Cardiac muscle cell (in vitro differentiated cells and primary cell): ENCODE measurements around the gene ARHGEF28. TPM values are rescaled to one million over a fixed set of nuclear protein-coding genes. Genes with fewer than 3 reads are reported as not detected.

Experiments used
- DNase-seq, 2 donors: peaks; one replicate each; pipeline versions ENCODE4 v3.0.0 to v3.0.0-alpha.2; 2010 to 2017; ENCODE audit warnings: low read depth in 1 of 2, low spot score in 1 of 2
- H3K27ac ChIP-seq: fragments of 200-600 bp; sonication (generic); 2 replicates; pipeline ENCODE4 v1.5.1; 2016
- H3K27me3 ChIP-seq: fragments of 200-600 bp; sonication (generic); 2 replicates; pipeline ENCODE4 v1.6.0; 2016; ENCODE audit warnings: control low read depth
- H3K36me3 ChIP-seq: fragments of 200-600 bp; sonication (generic); 2 replicates; pipeline ENCODE4 v1.5.1; 2016; ENCODE audit warnings: control low read depth
- H3K4me1 ChIP-seq: fragments of 200-600 bp; sonication (generic); 2 replicates; pipeline ENCODE4 v1.8.1; 2017; ENCODE audit warnings: low read depth, mild to moderate bottlenecking, mixed run types
- H3K4me3 ChIP-seq: fragments of 200-600 bp; sonication (generic); 2 replicates; pipeline ENCODE4 v1.5.1; 2016; ENCODE audit warnings: mild to moderate bottlenecking
- H3K9me3 ChIP-seq: fragments of 200-600 bp; sonication (generic); 2 replicates; pipeline ENCODE4 v1.5.1; 2017; ENCODE audit warnings: low read depth, mild to moderate bottlenecking, control low read depth
- polyA plus RNA-seq: library from polyadenylated mRNA; unstranded; fragments of >200 nt; fragmentation: Nextera tagmentation; extraction: Ambion mirVana; gene quantifications from 2 replicates; pipeline ENCODE4 v1.2.1, GENCODE V29; 2016
- total RNA-seq: library from RNA; depleted of rRNA; stranded (reverse); fragments of >200 nt; gene quantifications from 2 replicates; pipeline ENCODE4 v1.2.3, GENCODE V29; 2016
- TF ChIP-seq, protein P1 (sequence below): IDR thresholded peaks from 2 replicates; pipeline ENCODE4 v1.5.1; 2012; ENCODE audit warnings: low read depth, mild to moderate bottlenecking, low read length

The ARHGEF28 gene
- total and polyA plus RNA-seq, 2 experiments from 2014 or later: 0.30 TPM; not detected in 1

DNA sequence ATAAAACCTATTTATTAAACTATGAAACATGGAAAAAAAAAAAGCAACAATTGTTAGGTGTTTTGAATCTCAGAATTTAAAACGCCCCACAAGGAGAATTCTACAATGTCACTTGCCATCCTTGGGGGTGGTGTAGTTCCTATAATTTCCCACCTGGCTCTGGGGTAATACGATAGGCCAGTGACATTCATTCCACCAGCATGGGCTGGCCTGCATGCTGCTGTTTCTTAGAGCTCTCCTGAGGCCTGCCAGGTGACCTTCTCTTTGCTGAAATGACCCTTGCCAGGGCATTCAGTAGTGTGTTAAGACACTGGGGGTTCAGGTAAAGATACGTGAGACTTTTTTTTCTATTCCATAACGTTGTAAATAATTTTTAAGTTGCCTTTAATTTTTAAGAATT, 10.0 kb upstream of the ARHGEF28 start:
- no peak for DNase-seq
- no peak overlapping the region for H3K27ac ChIP-seq
- H3K27me3 ChIP-seq: peaks cover 75% of the 10 kb centered on the region
- no peaks in the 10 kb centered on the region for H3K36me3 ChIP-seq
- TF ChIP-seq, protein P1, sequence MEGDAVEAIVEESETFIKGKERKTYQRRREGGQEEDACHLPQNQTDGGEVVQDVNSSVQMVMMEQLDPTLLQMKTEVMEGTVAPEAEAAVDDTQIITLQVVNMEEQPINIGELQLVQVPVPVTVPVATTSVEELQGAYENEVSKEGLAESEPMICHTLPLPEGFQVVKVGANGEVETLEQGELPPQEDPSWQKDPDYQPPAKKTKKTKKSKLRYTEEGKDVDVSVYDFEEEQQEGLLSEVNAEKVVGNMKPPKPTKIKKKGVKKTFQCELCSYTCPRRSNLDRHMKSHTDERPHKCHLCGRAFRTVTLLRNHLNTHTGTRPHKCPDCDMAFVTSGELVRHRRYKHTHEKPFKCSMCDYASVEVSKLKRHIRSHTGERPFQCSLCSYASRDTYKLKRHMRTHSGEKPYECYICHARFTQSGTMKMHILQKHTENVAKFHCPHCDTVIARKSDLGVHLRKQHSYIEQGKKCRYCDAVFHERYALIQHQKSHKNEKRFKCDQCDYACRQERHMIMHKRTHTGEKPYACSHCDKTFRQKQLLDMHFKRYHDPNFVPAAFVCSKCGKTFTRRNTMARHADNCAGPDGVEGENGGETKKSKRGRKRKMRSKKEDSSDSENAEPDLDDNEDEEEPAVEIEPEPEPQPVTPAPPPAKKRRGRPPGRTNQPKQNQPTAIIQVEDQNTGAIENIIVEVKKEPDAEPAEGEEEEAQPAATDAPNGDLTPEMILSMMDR: no peak
- H3K4me3 ChIP-seq: no peak overlapping the region
- H3K4me1 ChIP-seq: no peaks in the 10 kb centered on the region
- no peaks in the 10 kb centered on the region for H3K9me3 ChIP-seq

DNA sequence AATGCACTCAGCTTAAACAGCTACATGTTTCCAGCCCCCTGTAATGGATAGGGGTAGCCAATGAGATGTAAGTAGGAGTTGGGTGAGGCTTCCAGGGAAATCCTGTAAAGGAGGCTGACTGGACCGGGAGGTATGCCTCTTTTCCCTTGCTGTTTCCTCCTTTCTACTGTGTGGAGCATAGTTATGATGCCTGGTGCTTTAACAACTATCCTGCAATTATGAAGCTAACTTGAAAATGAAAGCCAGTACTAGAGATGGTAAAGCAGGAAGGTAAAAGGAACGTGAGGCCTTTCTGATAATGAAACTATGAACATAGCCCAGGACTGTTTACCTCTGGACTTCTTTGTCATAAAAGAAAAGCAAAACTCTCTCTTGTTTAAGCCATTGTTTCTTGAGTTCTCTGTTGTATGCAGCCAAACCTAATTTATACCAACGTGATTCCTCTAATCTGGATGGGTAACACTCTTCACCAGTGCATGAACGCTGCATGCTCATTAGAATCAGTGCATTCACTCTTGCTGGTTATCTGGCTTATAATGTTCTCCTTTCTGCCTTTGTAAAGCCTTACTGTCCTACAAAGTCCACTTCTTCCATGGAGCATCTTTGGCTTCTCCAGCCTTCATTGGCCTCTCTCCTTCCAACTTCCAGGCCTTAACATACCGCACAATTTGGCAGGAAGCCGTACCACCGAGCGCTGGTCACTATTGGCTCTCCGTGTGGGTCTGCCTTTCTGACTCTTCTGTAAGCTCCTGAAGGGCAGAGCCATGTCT, 8.3 kb upstream of the ARHGEF28 start:
- Histone ChIP-seq H3K4me1 (no peaks in the 10 kb centered on the region), H3K4me3 (no peak overlapping the region), H3K27me3 (peaks cover 79% of the 10 kb centered on the region), H3K27ac (no peak overlapping the region), H3K9me3 (no peaks in the 10 kb centered on the region), H3K36me3 (no peaks in the 10 kb centered on the region)
- DNase-seq: peak in 1 of 2 donors; percentile 26
- TF ChIP-seq, protein P1: no peak

DNA sequence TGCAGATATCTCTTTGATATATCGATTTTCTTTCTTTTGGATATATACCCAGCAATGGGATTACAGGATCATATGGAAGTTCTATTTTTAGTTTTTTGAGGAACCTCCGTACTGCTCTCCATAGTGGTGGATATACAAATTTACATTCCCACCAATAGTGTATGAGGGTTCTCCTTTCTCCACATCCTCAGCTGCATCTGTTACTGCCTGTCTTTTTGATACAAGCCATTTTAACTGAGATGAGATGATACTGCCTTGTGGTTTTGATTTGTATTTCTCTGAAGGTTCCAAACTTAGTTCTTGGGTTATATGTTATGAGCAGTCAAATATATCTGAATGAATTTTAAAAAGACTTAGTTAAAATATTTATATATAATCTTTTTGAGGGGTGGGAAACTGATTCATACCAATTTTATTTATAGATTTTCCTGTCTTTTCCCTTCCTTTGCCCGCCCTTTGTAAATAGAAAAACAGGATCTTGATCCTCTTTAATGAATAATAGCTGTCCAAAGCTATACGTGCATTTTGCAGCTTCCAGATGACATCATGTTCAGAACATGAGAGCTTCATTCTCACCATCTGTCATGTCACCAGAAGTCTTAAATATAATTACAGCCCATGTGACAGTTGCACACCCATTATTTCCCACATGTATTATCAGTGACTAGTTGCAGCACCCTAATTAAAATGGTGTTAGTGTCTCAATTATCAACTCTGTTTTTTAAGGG, 6.2 kb upstream of the ARHGEF28 start:
- H3K36me3 ChIP-seq: no peaks in the 10 kb centered on the region
- H3K27me3 ChIP-seq: peaks cover 81% of the 10 kb centered on the region
- no peak overlapping the region for H3K27ac ChIP-seq
- H3K9me3 ChIP-seq: no peaks in the 10 kb centered on the region
- DNase-seq: no peak
- no peak overlapping the region for H3K4me3 ChIP-seq
- TF ChIP-seq, protein P1: no peak
- H3K4me1 ChIP-seq: no peaks in the 10 kb centered on the region

DNA sequence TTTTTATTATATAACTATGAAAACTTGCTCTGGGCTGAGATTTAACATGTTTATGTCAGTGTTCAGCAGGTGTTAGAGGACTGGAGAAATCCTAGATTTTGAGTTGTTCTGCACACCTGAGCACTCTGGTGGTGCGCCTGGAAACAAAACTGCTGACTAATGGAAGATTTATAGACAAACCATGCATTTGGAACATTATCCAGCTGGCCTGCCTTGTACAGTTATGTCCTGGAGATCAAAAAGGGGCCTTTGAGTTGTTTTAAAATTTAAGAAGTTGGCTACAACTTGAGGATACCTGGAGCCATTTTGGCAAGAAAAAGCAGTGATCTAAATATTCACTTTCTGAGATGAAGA, 5.7 kb upstream of the ARHGEF28 start:
- Histone ChIP-seq H3K9me3 (no peaks in the 10 kb centered on the region), H3K4me3 (no peak overlapping the region), H3K27me3 (peaks cover 81% of the 10 kb centered on the region), H3K27ac (no peak overlapping the region), H3K4me1 (peaks cover under 1% of the 10 kb centered on the region), H3K36me3 (no peaks in the 10 kb centered on the region)
- DNase-seq: no peak
- TF ChIP-seq, protein P1: no peak

DNA sequence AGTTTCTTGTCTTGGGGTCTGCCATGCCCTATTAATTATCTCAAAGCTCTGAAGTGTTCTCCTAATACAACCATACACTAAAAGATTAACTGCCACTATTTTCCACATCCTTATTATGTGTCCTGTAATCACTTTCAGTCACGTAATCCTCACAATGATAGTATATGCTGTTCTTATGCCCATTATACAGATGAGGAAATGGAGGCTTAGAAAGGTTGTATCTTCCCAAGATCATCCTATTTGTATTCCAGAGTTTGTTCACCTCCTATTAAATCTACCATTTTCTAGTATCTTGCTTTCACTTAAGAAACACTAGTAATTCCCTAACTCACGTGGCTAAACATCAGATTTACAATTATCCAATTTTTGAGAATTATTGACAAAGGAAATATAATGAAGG, 2.9 kb upstream of the ARHGEF28 start:
- H3K4me1 ChIP-seq: peaks cover 4% of the 10 kb centered on the region
- TF ChIP-seq, protein P1: no peak
- H3K27ac ChIP-seq: no peak overlapping the region
- no peaks in the 10 kb centered on the region for H3K36me3 ChIP-seq
- no peak for DNase-seq
- H3K27me3 ChIP-seq: peaks cover 96% of the 10 kb centered on the region
- no peaks in the 10 kb centered on the region for H3K9me3 ChIP-seq
- no peak overlapping the region for H3K4me3 ChIP-seq
